ENCODE measurements around the gene DYNLL1. TPM values are rescaled to one million over a fixed set of nuclear protein-coding genes. Genes with fewer than 3 reads are reported as not detected.
A peak's percentile ranks its signal among the peaks of the same experiment; 100 is the strongest.
"Not testable (repeated sequence)": the region's sequence is repeated elsewhere in the genome, so short reads cannot be mapped to it uniquely, and the experiment has no call there.

Gene DYNLL1
- total RNA-seq: 100 to 1,000 TPM in 1 of 5 experiments, 10 to 100 TPM in 4; 35.0 to 301 (median 72.7) TPM
- polyA plus RNA-seq: 100 to 1,000 TPM; 197 to 243 TPM
- total RNA-seq: 43.6 reads per million, percentile 68 among the genes with 10 or more reads in this experiment

GRCh38 chr12:120495731-120496412 lies at the start of gene DYNLL1:
Gene DYNLL1 (plus strand): TSS chr12:120496113. CDS start chr12:120496422, 309 bp downstream.
- no peaks in the 10 kb centered on the region for H3K27me3 ChIP-seq (ENCODE audit: control insufficient read depth in 2 of 2, insufficient read depth in 2 of 2, low read length in 2 of 2)
- H3K4me3 ChIP-seq (ENCODE audit: low read length): peak within 1 kb of the TSS; percentile 82
- Mint-ChIP-seq H3K4me3 (peak within 1 kb of the TSS; percentile 83 to 98 (median 94)), H3K4me1 (peaks cover 13 to 48% (median 33%) of the 10 kb centered on the region in 7 donors), H3K9me3 (peaks cover 0 to 4% (median 0%) of the 10 kb centered on the region in 11 donors), H3K36me3 (peaks cover 0 to 20% (median 4%) of the 10 kb centered on the region in 5 donors), H3K27ac (peak within 1 kb of the TSS; percentile 58 to 94 (median 90)), H3K27me3 (no peaks in the 10 kb centered on the region)
- intact Hi-C loops (cut with micrococcal nuclease): loop anchor here (1.0 to 2.0 kb wide), 11 partner anchors 27 to 190 kb away; partner anchors contain the start of genes COQ5 (in 2 of the 2), GATC (in 2 of the 2), SRSF9 (in 2 of the 2) and TRIAP1 (in 2 of the 2)
- POLR2A ChIA-PET: interaction anchor here (0.6 to 3.7 kb wide), 14 partner anchors 13 to 408 kb away, joined by 3 to 34 read pairs (median 5); partner anchors contain the start of genes COQ5, COX6A1, POP5 and RNU4-2
- H3K36me3 ChIP-seq (ENCODE audit: control insufficient read depth in 2 of 3, insufficient read depth in 3 of 3, low read length in 3 of 3): peaks cover 0 to 15% (median 0%) of the 10 kb centered on the region in 3 experiments
- H3K4me1 ChIP-seq (ENCODE audit: control insufficient read depth in 2 of 2, insufficient read depth in 2 of 2, low read length in 2 of 2): peaks cover 9% of the 10 kb centered on the region in 2 donors
- CTCF ChIA-PET: interaction anchor here (1.6 kb wide), 1 partner anchor 23 kb away, joined by 5 read pairs; no protein-coding TSS in a partner anchor
- no peaks in the 10 kb centered on the region for H3K9me3 ChIP-seq (ENCODE audit: control insufficient read depth in 2 of 3, low read length in 3 of 3)
- DNase-seq (peak; percentile 95 to 99 (median 97)), ATAC-seq (peak; percentile 99)
- peak within 1 kb of the TSS; percentile 84 for H3K27ac ChIP-seq (ENCODE audit: low read depth, low read length)

DNA sequence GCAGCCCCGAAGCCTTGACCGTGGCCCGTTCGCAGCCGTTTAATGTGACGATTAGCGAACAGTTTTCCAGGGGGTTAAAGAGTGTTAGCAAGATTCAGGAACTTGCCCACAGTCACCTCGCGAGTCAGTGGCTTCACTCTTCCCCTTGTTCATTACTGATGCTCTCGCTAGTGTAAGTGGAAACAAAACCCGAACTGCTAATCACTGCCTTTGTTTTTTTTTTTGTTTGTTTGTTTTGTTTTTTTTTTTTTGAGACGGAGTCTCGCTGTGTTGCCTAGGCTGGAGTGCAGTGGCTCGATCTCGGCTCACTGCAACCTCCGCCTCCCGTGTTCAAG lies 49.1 kb upstream of the DYNLL1 start:
- H3K27me3 ChIP-seq (ENCODE audit: control insufficient read depth in 2 of 2, insufficient read depth in 2 of 2, low read length in 2 of 2); H3K9me3 ChIP-seq (ENCODE audit: control insufficient read depth in 2 of 3, low read length in 3 of 3); H3K9me3 Mint-ChIP-seq; DNase-seq; ATAC-seq; H3K27me3 Mint-ChIP-seq: not testable (repeated sequence)
- Mint-ChIP-seq H3K4me3 (peak overlapping the region; percentile 93 to 99 (median 98)), H3K4me1 (peaks cover 14 to 42% (median 29%) of the 10 kb centered on the region in 7 donors), H3K27ac (peak overlapping the region; percentile 95 to 100 (median 98)), H3K36me3 (peaks cover 0 to 18% (median 4%) of the 10 kb centered on the region in 5 donors)
- Histone ChIP-seq H3K4me1 (ENCODE audit: control insufficient read depth in 2 of 2, insufficient read depth in 2 of 2, low read length in 2 of 2) (peaks cover 15 to 24% of the 10 kb centered on the region in 2 donors), H3K4me3 (ENCODE audit: low read length) (peak overlapping the region; percentile 99), H3K27ac (ENCODE audit: low read depth, low read length) (peak overlapping the region; percentile 91), H3K36me3 (ENCODE audit: control insufficient read depth in 2 of 3, insufficient read depth in 3 of 3, low read length in 3 of 3) (peaks cover 3 to 24% (median 8%) of the 10 kb centered on the region in 3 experiments)
- ChIA-PET POLR2A (interaction anchor here (1.0 to 1.8 kb wide), 3 partner anchors 10 to 21 kb away, joined by 3 to 6 read pairs (median 3); no protein-coding TSS in a partner anchor), CTCF (interaction anchor here (1.3 kb wide), 1 partner anchor 16 kb away, joined by 3 read pairs; no protein-coding TSS in a partner anchor)
- intact Hi-C loops (cut with micrococcal nuclease): loop anchor here (1.0 to 5.0 kb wide), 4 partner anchors 9 to 135 kb away; partner anchors contain the start of genes COX6A1 (in 2 of the 2), DYNLL1 (in 2 of the 2), SRSF9 (in 2 of the 2) and POP5 (in 1 of the 2)

GRCh38 chr12:120447992-120448391 lies 47.9 kb upstream of the DYNLL1 start:
- H3K27me3 ChIP-seq (ENCODE audit: control insufficient read depth in 2 of 2, insufficient read depth in 2 of 2, low read length in 2 of 2): no peaks in the 10 kb centered on the region
- H3K9me3 Mint-ChIP-seq: peaks cover 0 to 2% (median 0%) of the 10 kb centered on the region in 11 donors
- no peak overlapping the region for H3K4me3 ChIP-seq (ENCODE audit: low read length)
- H3K4me1 ChIP-seq (ENCODE audit: control insufficient read depth in 2 of 2, insufficient read depth in 2 of 2, low read length in 2 of 2): peaks cover 15 to 24% of the 10 kb centered on the region in 2 donors
- intact Hi-C loops (cut with micrococcal nuclease): loop anchor here (2.0 to 5.0 kb wide), 2 partner anchors 49 to 134 kb away; partner anchors contain the start of genes DYNLL1 (in 2 of the 2) and POP5 (in 1 of the 2)
- H3K27ac Mint-ChIP-seq: peak overlapping the region in 5 of 9 donors; percentile 18 to 100 (median 98)
- H3K4me1 Mint-ChIP-seq: peaks cover 14 to 42% (median 29%) of the 10 kb centered on the region in 7 donors
- DNase-seq (no peak), ATAC-seq (no peak)
- no peak overlapping the region for H3K27ac ChIP-seq (ENCODE audit: low read depth, low read length)
- H3K36me3 ChIP-seq (ENCODE audit: control insufficient read depth in 2 of 3, insufficient read depth in 3 of 3, low read length in 3 of 3): peaks cover 3 to 29% (median 8%) of the 10 kb centered on the region in 3 experiments
- ChIA-PET POLR2A (interaction anchor here (0.6 to 1.2 kb wide), 4 partner anchors 9 to 606 kb away, joined by 3 to 5 read pairs (median 4); no protein-coding TSS in a partner anchor), CTCF (interaction anchor here (1.1 kb wide), 1 partner anchor 17 kb away, joined by 3 read pairs; no protein-coding TSS in a partner anchor)
- peaks cover 0 to 18% (median 4%) of the 10 kb centered on the region in 5 donors for H3K36me3 Mint-ChIP-seq
- H3K4me3 Mint-ChIP-seq: peak overlapping the region; percentile 93 to 99 (median 98)
- H3K27me3 Mint-ChIP-seq: peaks cover 0 to 2% (median 0%) of the 10 kb centered on the region in 5 donors
- no peaks in the 10 kb centered on the region for H3K9me3 ChIP-seq (ENCODE audit: control insufficient read depth in 2 of 3, low read length in 3 of 3)

DNA sequence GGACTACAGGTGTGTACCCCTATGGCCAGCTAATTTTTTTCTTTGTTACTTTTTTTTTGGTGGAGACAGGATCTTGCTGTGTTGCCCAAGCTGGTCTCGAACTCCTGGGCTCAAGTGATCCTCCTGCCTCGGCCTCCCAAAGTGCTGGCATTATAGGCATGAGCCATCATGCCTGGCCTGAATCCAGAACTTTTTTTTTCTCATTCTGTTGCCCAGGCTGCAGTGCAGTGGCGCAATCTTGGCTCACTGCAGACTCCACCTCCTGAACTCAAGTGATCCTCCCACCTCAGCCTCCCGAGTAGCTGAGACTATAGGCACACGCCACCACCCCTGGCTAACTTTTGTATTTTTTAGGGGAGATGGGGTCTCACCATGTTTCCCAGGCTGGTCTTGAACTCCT lies 43.4 kb upstream of the DYNLL1 start:
- H3K27me3 ChIP-seq (ENCODE audit: control insufficient read depth in 2 of 2, insufficient read depth in 2 of 2, low read length in 2 of 2); H3K27me3 Mint-ChIP-seq; H3K9me3 ChIP-seq (ENCODE audit: control insufficient read depth in 2 of 3, low read length in 3 of 3); H3K4me3 ChIP-seq (ENCODE audit: low read length); H3K9me3 Mint-ChIP-seq; ATAC-seq; H3K27ac ChIP-seq (ENCODE audit: low read depth, low read length); H3K4me1 ChIP-seq (ENCODE audit: control insufficient read depth in 2 of 2, insufficient read depth in 2 of 2, low read length in 2 of 2); DNase-seq; intact Hi-C loops (cut with micrococcal nuclease); H3K4me3 Mint-ChIP-seq: not testable (repeated sequence)
- CTCF ChIA-PET: interaction anchor here (0.7 to 2.0 kb wide), 6 partner anchors 10 to 81 kb away, joined by 3 to 13 read pairs (median 3); no protein-coding TSS in a partner anchor
- peaks cover 3 to 36% (median 9%) of the 10 kb centered on the region in 3 experiments for H3K36me3 ChIP-seq (ENCODE audit: control insufficient read depth in 2 of 3, insufficient read depth in 3 of 3, low read length in 3 of 3)
- Mint-ChIP-seq H3K4me1 (peaks cover 9 to 22% (median 13%) of the 10 kb centered on the region in 7 donors), H3K36me3 (peaks cover 0 to 17% (median 7%) of the 10 kb centered on the region in 5 donors), H3K27ac (peak overlapping the region in 3 of 9 donors; percentile 6 to 41 (median 32))
- POLR2A ChIA-PET: interaction anchor here (0.9 to 2.1 kb wide), 3 partner anchors 9 to 16 kb away, joined by 3 to 4 read pairs (median 4); no protein-coding TSS in a partner anchor

- H3K36me3 Mint-ChIP-seq: peaks cover 0 to 17% (median 7%) of the 10 kb centered on the region in 5 donors
- intact Hi-C loops (cut with micrococcal nuclease): no loop called here
- H3K27ac ChIP-seq (ENCODE audit: low read depth, low read length): no peak overlapping the region
Measured at GRCh38 chr12:120453060-120453750, 42.7 kb upstream of the DYNLL1 start.

More at GRCh38 chr12:120453060-120453750, 42.7 kb upstream of the DYNLL1 start:
- POLR2A ChIA-PET: interaction anchor here (0.9 to 2.1 kb wide), 3 partner anchors 9 to 15 kb away, joined by 3 to 4 read pairs (median 4); no protein-coding TSS in a partner anchor
- Histone ChIP-seq H3K4me3 (ENCODE audit: low read length) (no peak overlapping the region), H3K4me1 (ENCODE audit: control insufficient read depth in 2 of 2, insufficient read depth in 2 of 2, low read length in 2 of 2) (peaks cover 0 to 3% of the 10 kb centered on the region in 2 donors), H3K27me3 (ENCODE audit: control insufficient read depth in 2 of 2, insufficient read depth in 2 of 2, low read length in 2 of 2) (no peaks in the 10 kb centered on the region), H3K36me3 (ENCODE audit: control insufficient read depth in 2 of 3, insufficient read depth in 3 of 3, low read length in 3 of 3) (peaks cover 3 to 42% (median 10%) of the 10 kb centered on the region in 3 experiments), H3K9me3 (ENCODE audit: control insufficient read depth in 2 of 3, low read length in 3 of 3) (no peaks in the 10 kb centered on the region)
- CTCF ChIA-PET: interaction anchor here (0.7 to 2.0 kb wide), 8 partner anchors 9 to 151 kb away, joined by 3 to 13 read pairs (median 4); partner anchors contain the start of gene SIRT4
- Mint-ChIP-seq H3K4me1 (peaks cover 5 to 16% (median 8%) of the 10 kb centered on the region in 7 donors), H3K27me3 (no peaks in the 10 kb centered on the region), H3K27ac (peak overlapping the region in 2 of 9 donors; percentile 42 to 65), H3K9me3 (no peaks in the 10 kb centered on the region), H3K4me3 (no peak overlapping the region)
- no peak for DNase-seq
- ATAC-seq: no peak

Data from naive thymus-derived CD4-positive, alpha-beta T cell (primary cell).